Astrocyte (in vitro differentiated cells and primary cell): ENCODE data around the gene SCN10A. TPM values are rescaled to one million over a fixed set of nuclear protein-coding genes. Genes with fewer than 3 reads are reported as not detected.
A peak's percentile ranks its signal among the peaks of the same experiment; 100 is the strongest.

Experiments
- DNase-seq: peaks from one replicate; pipeline ENCODE4 v3.0.0-alpha.2; 2010; ENCODE audit warnings: low read depth
- FAIRE-seq: peaks from 2 replicates; lab custom pipeline; 2011; peaks lifted over from hg19 to GRCh38; lab: Jason Lieb, UNC
- H2AFZ ChIP-seq: 2 replicates; pipeline ENCODE4 v1.6.0; 2012; ENCODE audit warnings: low read depth, low read length, inconsistent platforms
- H3K27ac ChIP-seq: 2 replicates; pipeline ENCODE4 v1.5.1; 2011; ENCODE audit warnings: low read depth, low read length, inconsistent platforms
- H3K27me3 ChIP-seq: 2 replicates; pipeline ENCODE4 v1.6.0; 2011; ENCODE audit warnings: low read length, inconsistent platforms; ENCODE audit not compliant: insufficient read depth
- H3K36me3 ChIP-seq: 2 replicates; pipeline ENCODE4 v1.5.1; 2011; ENCODE audit warnings: low read length, inconsistent platforms; ENCODE audit not compliant: insufficient read depth
- H3K4me1 ChIP-seq: 2 replicates; pipeline ENCODE4 v1.5.1; 2011; ENCODE audit warnings: low read length, inconsistent platforms; ENCODE audit not compliant: insufficient read depth
- H3K4me2 ChIP-seq: 2 replicates; pipeline ENCODE4 v1.6.0; 2012; ENCODE audit warnings: low read length, inconsistent platforms
- H3K4me3 ChIP-seq: 2 replicates; pipeline ENCODE4 v1.5.1; 2011; ENCODE audit warnings: low read depth, mild to moderate bottlenecking, low read length, inconsistent platforms; ENCODE audit not compliant: insufficient read depth
- H3K79me2 ChIP-seq: 2 replicates; pipeline ENCODE4 v1.6.0; 2012; ENCODE audit warnings: mild to moderate bottlenecking, low read length, inconsistent platforms; ENCODE audit not compliant: insufficient read depth
- H3K9ac ChIP-seq: 2 replicates; pipeline ENCODE4 v1.6.0; 2012; ENCODE audit warnings: mild to moderate bottlenecking, low read length, inconsistent platforms
- H3K9me3 ChIP-seq: 2 replicates; pipeline ENCODE4 v1.5.1; 2012; ENCODE audit warnings: low read depth, mild to moderate bottlenecking, low read length, inconsistent platforms; ENCODE audit not compliant: insufficient read depth
- H4K20me1 ChIP-seq: 2 replicates; pipeline ENCODE4 v1.6.0; 2012; ENCODE audit warnings: low read length, inconsistent platforms; ENCODE audit not compliant: insufficient read depth
- H3K27ac Mint-ChIP-seq: one replicate; pipeline ENCODE4 v1.8.0; 2021; ENCODE audit warnings: mild to moderate bottlenecking, mixed read lengths; ENCODE audit not compliant: unreplicated experiment
- H3K27me3 Mint-ChIP-seq: one replicate; pipeline ENCODE4 v1.8.0; 2021; ENCODE audit warnings: low read depth, mixed read lengths; ENCODE audit not compliant: unreplicated experiment
- H3K36me3 Mint-ChIP-seq: one replicate; pipeline ENCODE4 v1.8.0; 2021; ENCODE audit warnings: low read depth, mixed read lengths; ENCODE audit not compliant: unreplicated experiment
- H3K4me1 Mint-ChIP-seq: one replicate; pipeline ENCODE4 v1.8.0; 2021; ENCODE audit warnings: low read depth, mixed read lengths; ENCODE audit not compliant: unreplicated experiment
- H3K4me3 Mint-ChIP-seq: one replicate; pipeline ENCODE4 v1.8.0; 2021; ENCODE audit warnings: mild to moderate bottlenecking, moderate library complexity, mixed read lengths; ENCODE audit not compliant: unreplicated experiment
- H3K9me3 Mint-ChIP-seq: one replicate; pipeline ENCODE4 v1.8.0; 2021; ENCODE audit warnings: mild to moderate bottlenecking, mixed read lengths; ENCODE audit not compliant: unreplicated experiment
- CTCF ChIP-seq: IDR thresholded peaks from 2 replicates; pipeline ENCODE4 v1.5.1; 2011; ENCODE audit warnings: low read depth, mild to moderate bottlenecking, inconsistent platforms, low read length, moderate library complexity; ENCODE audit not compliant: insufficient read depth
- EZH2 ChIP-seq: IDR thresholded peaks from 2 replicates; pipeline ENCODE4 v1.6.1; 2012; ENCODE audit warnings: mild to moderate bottlenecking, low read length, inconsistent platforms; ENCODE audit not compliant: insufficient read depth
- total RNA-seq: library from RNA; stranded (reverse); gene quantifications from 2 replicates; pipeline ENCODE4 v1.2.1, GENCODE V29; 2021

The SCN10A gene
- total RNA-seq, 1 donor from 2014 or later, result not detected

GRCh38 chr3:38834110-38834509 is 18.1 kb upstream of the SCN10A start:
- peaks cover 19% of the 10 kb centered on the region for H3K4me1 Mint-ChIP-seq
- Histone ChIP-seq H4K20me1 (no peaks in the 10 kb centered on the region), H3K9ac (no peak overlapping the region), H3K4me1 (peaks cover 39% of the 10 kb centered on the region), H3K79me2 (no peaks in the 10 kb centered on the region), H2AFZ (peak overlapping the region; percentile 31), H3K27ac (peak overlapping the region; percentile 46), H3K36me3 (no peaks in the 10 kb centered on the region), H3K27me3 (no peaks in the 10 kb centered on the region), H3K9me3 (no peaks in the 10 kb centered on the region), H3K4me3 (no peak overlapping the region), H3K4me2 (peak overlapping the region; percentile 64)
- no peak for TF ChIP-seq EZH2
- no peak for TF ChIP-seq CTCF
- H3K27me3 Mint-ChIP-seq, result peaks cover 19% of the 10 kb centered on the region
- FAIRE-seq (no peak), DNase-seq (peak; percentile 74)
- no peak overlapping the region for H3K27ac Mint-ChIP-seq
- H3K9me3 Mint-ChIP-seq, result no peaks in the 10 kb centered on the region
- no peaks in the 10 kb centered on the region for H3K36me3 Mint-ChIP-seq
- H3K4me3 Mint-ChIP-seq, result no peak overlapping the region

GRCh38 chr3:38829404-38829803 is 13.4 kb upstream of the SCN10A start:
- Histone ChIP-seq H4K20me1 (no peaks in the 10 kb centered on the region), H3K4me2 (peak overlapping the region; percentile 71), H3K79me2 (no peaks in the 10 kb centered on the region), H3K27ac (peak overlapping the region; percentile 53), H3K9ac (peak overlapping the region; percentile 66), H3K36me3 (no peaks in the 10 kb centered on the region), H3K9me3 (no peaks in the 10 kb centered on the region), H3K4me3 (no peak overlapping the region), H3K27me3 (no peaks in the 10 kb centered on the region), H3K4me1 (peaks cover 26% of the 10 kb centered on the region), H2AFZ (peak overlapping the region; percentile 85)
- H3K9me3 Mint-ChIP-seq, result no peaks in the 10 kb centered on the region
- TF ChIP-seq CTCF, result no peak
- no peak for TF ChIP-seq EZH2
- H3K4me3 Mint-ChIP-seq, result no peak overlapping the region
- DNase-seq (peak; percentile 73), FAIRE-seq (peak; percentile 52)
- no peaks in the 10 kb centered on the region for H3K36me3 Mint-ChIP-seq
- H3K27ac Mint-ChIP-seq, result no peak overlapping the region
- H3K27me3 Mint-ChIP-seq, result peaks cover 28% of the 10 kb centered on the region
- peaks cover 4% of the 10 kb centered on the region for H3K4me1 Mint-ChIP-seq

- Histone ChIP-seq H3K4me3 (no peak overlapping the region), H3K4me2 (peak overlapping the region; percentile 71), H3K4me1 (peaks cover 23% of the 10 kb centered on the region), H3K9me3 (no peaks in the 10 kb centered on the region), H3K27me3 (no peaks in the 10 kb centered on the region), H3K27ac (no peak overlapping the region), H3K9ac (no peak overlapping the region), H3K79me2 (no peaks in the 10 kb centered on the region), H4K20me1 (no peaks in the 10 kb centered on the region), H3K36me3 (no peaks in the 10 kb centered on the region), H2AFZ (no peak overlapping the region)
- Mint-ChIP-seq H3K4me3 (no peak overlapping the region), H3K9me3 (peaks cover 1% of the 10 kb centered on the region), H3K36me3 (no peaks in the 10 kb centered on the region), H3K4me1 (no peaks in the 10 kb centered on the region), H3K27ac (no peak overlapping the region), H3K27me3 (peaks cover 32% of the 10 kb centered on the region)
- FAIRE-seq, result no peak
- TF ChIP-seq EZH2, result no peak
- TF ChIP-seq CTCF, result no peak
- DNase-seq, result no peak
Measured at GRCh38 chr3:38828681-38829080, 12.7 kb upstream of the SCN10A start.
